ENCODE results near the gene NEU2.

NEU2 gene

GRCh38 chr2:233032551-233033320, at the start of gene NEU2:
TSS of gene NEU2 (plus strand) at chr2:233032672. CDS start at chr2:233032672, 0 bp downstream.
- no peak within 1 kb of the TSS for H3K4me3 ChIP-seq (replicated peaks in 1 of 2; ENCODE audit: low read depth in 2 of 2, low read length in 2 of 2)
- DNase-seq (ENCODE audit: low read depth in 2 of 2), result peak; percentile 13 to 31
- no peak for TF ChIP-seq CTCF (IDR thresholded peaks at IDR 0.05; ENCODE audit: low read depth, low read length)

- no peak overlapping the region for H3K4me3 ChIP-seq (replicated peaks in 1 of 2; ENCODE audit: low read depth in 2 of 2, low read length in 2 of 2)
- no peak for DNase-seq (ENCODE audit: low read depth in 2 of 2)
- no peak for TF ChIP-seq CTCF (IDR thresholded peaks at IDR 0.05; ENCODE audit: low read depth, low read length)
Measured at GRCh38 chr2:232982926-232983668, 49.4 kb upstream of the NEU2 start.

- no peak for TF ChIP-seq CTCF (IDR thresholded peaks at IDR 0.05; ENCODE audit: low read depth, low read length)
- no peak for DNase-seq (ENCODE audit: low read depth in 2 of 2)
- H3K4me3 ChIP-seq (replicated peaks in 1 of 2; ENCODE audit: low read depth in 2 of 2, low read length in 2 of 2), result no peak overlapping the region
Measured at GRCh38 chr2:232983669-232984140, 48.8 kb upstream of the NEU2 start.

- TF ChIP-seq CTCF (IDR thresholded peaks at IDR 0.05; ENCODE audit: low read depth, low read length), result no peak
- H3K4me3 ChIP-seq (replicated peaks in 1 of 2; ENCODE audit: low read depth in 2 of 2, low read length in 2 of 2), result no peak overlapping the region
- DNase-seq (ENCODE audit: low read depth in 2 of 2), result no peak
Measured at GRCh38 chr2:232984451-232985207, 47.8 kb upstream of the NEU2 start.

- no peak overlapping the region for H3K4me3 ChIP-seq (replicated peaks in 1 of 2; ENCODE audit: low read depth in 2 of 2, low read length in 2 of 2)
- DNase-seq (ENCODE audit: low read depth in 2 of 2), result no peak
- no peak for TF ChIP-seq CTCF (IDR thresholded peaks at IDR 0.05; ENCODE audit: low read depth, low read length)
Measured at GRCh38 chr2:232986155-232986554, 46.3 kb upstream of the NEU2 start.

GRCh38 chr2:232993231-232993821, 39.1 kb upstream of the NEU2 start:
- no peak overlapping the region for H3K4me3 ChIP-seq (replicated peaks in 1 of 2; ENCODE audit: low read depth in 2 of 2, low read length in 2 of 2)
- TF ChIP-seq CTCF (IDR thresholded peaks at IDR 0.05; ENCODE audit: low read depth, low read length), result no peak
- peak in 1 of 2 donors; percentile 45 for DNase-seq (ENCODE audit: low read depth in 2 of 2)
